Lower leg skin (tissue), 3 donors: ENCODE data around the gene SMIM15.

ENCODE experiments used
- POLR2A ChIP-seq, 2 donors: fragments of 450-650 bp; IDR thresholded peaks; one replicate each; pipeline ENCODE4 v1.6.1; 2016 to 2017; ENCODE audit warnings: antibody characterized with exemption in 2 of 2, mild to moderate bottlenecking in 1 of 2, moderate library complexity in 1 of 2
- TF ChIP-seq, protein P1 (sequence below), 3 donors: fragments of 450-650 bp; IDR thresholded peaks; one replicate each; pipeline ENCODE4 v1.5.1; 2016; ENCODE audit warnings: antibody characterized with exemption in 3 of 3, mild to moderate bottlenecking in 3 of 3, moderate library complexity in 2 of 3

DNA sequence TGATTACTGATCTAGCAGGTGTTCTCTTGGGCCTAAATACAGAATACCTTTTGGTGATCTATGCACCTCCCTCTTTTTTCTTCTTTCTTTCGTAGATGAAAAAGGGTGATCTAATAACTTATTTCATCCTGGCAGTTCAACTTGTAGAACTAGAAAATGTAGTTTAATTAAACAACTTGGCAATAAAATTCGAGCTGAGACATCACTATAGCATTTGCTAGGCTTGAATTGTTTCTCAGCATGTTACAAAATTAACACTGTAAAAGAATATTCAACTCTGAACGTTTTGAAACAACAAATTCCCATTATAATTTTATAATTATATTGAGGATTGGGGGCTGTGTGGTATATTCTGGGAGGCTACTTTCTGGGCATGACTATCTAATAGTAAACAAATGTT, 19.5 kb downstream of the SMIM15 start:
- TF ChIP-seq, protein P1, sequence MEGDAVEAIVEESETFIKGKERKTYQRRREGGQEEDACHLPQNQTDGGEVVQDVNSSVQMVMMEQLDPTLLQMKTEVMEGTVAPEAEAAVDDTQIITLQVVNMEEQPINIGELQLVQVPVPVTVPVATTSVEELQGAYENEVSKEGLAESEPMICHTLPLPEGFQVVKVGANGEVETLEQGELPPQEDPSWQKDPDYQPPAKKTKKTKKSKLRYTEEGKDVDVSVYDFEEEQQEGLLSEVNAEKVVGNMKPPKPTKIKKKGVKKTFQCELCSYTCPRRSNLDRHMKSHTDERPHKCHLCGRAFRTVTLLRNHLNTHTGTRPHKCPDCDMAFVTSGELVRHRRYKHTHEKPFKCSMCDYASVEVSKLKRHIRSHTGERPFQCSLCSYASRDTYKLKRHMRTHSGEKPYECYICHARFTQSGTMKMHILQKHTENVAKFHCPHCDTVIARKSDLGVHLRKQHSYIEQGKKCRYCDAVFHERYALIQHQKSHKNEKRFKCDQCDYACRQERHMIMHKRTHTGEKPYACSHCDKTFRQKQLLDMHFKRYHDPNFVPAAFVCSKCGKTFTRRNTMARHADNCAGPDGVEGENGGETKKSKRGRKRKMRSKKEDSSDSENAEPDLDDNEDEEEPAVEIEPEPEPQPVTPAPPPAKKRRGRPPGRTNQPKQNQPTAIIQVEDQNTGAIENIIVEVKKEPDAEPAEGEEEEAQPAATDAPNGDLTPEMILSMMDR (IDR thresholded peaks at IDR 0.05) = no peak
- no peak for TF ChIP-seq POLR2A (IDR thresholded peaks at IDR 0.05)
